GM12872 (cell line): ENCODE results near the gene IFNL2.

Source experiments
- CTCF ChIP-seq: IDR thresholded peaks from 3 replicates; pipeline ENCODE4 v1.5.1; 2011; ENCODE audit warnings: low read depth, mild to moderate bottlenecking, low read length, moderate library complexity; ENCODE audit not compliant: insufficient read depth

The IFNL2 gene

GRCh38 chr19:39277598-39277997, 9.4 kb downstream of the IFNL2 start:
- TF ChIP-seq CTCF = no peak

GRCh38 chr19:39282021-39282420, 13.8 kb downstream of the IFNL2 start:
- no peak for TF ChIP-seq CTCF

- TF ChIP-seq CTCF = no peak
Observed at GRCh38 chr19:39284032-39284431, 15.8 kb downstream of the IFNL2 start.

- no peak for TF ChIP-seq CTCF
Observed at GRCh38 chr19:39293394-39293793, 25.2 kb downstream of the IFNL2 start.

GRCh38 chr19:39296055-39296645, 28.0 kb downstream of the IFNL2 start, which contains the start of gene IFNL1:
Gene IFNL1 (plus strand): TSS chr19:39296407. CDS start chr19:39296422, 15 bp downstream.
- no peak for TF ChIP-seq CTCF

- no peak for TF ChIP-seq CTCF
Observed at GRCh38 chr19:39296906-39297305, 28.7 kb downstream of the IFNL2 start.

GRCh38 chr19:39297931-39298634, 29.9 kb downstream of the IFNL2 start:
- no peak for TF ChIP-seq CTCF
